Measurements from ENCODE around the gene SRSF9. TPM values are rescaled to one million over a fixed set of nuclear protein-coding genes. Genes with fewer than 3 reads are reported as not detected.

SRSF9 gene
- total and polyA plus RNA-seq, 12 donors = 25.4 to 54.7 (median 32.0) TPM

DNA sequence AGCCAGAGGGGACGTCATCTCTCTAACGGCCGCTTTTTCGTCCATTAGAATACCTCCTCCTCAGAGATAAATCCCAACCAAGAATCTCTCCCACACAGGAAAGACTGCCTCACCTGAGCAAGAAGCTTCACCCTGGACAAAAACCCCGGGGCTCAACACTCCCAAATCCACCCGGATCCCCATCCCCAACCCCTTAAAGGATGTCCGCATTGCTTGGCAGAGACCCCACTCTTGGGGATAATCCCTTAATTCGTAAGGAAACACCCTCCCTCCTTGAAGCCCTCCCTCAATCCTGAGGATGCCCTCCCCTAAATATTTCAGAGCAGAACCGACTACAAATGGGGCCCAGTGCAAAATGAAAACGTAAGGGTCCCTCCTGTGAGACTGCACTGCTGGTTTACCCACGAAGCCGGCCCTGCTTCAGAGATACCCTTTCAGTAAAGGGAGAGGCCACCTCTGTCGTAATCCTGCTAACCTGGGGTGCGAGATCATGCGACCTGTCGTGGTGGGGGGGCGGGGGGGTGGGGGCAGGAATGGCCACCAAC lies 25.7 kb upstream of the SRSF9 start:
- Histone ChIP-seq H3K4me1 (peaks cover 6 to 38% (median 28%) of the 10 kb centered on the region in 9 donors), H3K27me3 (no peaks in the 10 kb centered on the region), H3K27ac (peak overlapping the region in 9 of 10 donors; percentile 84 to 97 (median 93)), H3K4me3 (peak overlapping the region; percentile 32 to 99 (median 95)), H3K36me3 (peaks cover 0 to 39% (median 11%) of the 10 kb centered on the region in 9 donors), H3K9me3 (no peaks in the 10 kb centered on the region)
- intact Hi-C loops (cut with DNase I) = loop anchor here in 1 of 10 donors (5.0 kb wide), 2 partner anchors 42 to 217 kb away; partner anchors contain the start of gene UNC119B
- ATAC-seq = peak in 1 of 8 donors; percentile 0
- WGBS, 2 donors = 23 to 24% methylated on average over 17 of the region's 17 CpGs
- DNase-seq = no peak
- TF ChIP-seq, protein P1, sequence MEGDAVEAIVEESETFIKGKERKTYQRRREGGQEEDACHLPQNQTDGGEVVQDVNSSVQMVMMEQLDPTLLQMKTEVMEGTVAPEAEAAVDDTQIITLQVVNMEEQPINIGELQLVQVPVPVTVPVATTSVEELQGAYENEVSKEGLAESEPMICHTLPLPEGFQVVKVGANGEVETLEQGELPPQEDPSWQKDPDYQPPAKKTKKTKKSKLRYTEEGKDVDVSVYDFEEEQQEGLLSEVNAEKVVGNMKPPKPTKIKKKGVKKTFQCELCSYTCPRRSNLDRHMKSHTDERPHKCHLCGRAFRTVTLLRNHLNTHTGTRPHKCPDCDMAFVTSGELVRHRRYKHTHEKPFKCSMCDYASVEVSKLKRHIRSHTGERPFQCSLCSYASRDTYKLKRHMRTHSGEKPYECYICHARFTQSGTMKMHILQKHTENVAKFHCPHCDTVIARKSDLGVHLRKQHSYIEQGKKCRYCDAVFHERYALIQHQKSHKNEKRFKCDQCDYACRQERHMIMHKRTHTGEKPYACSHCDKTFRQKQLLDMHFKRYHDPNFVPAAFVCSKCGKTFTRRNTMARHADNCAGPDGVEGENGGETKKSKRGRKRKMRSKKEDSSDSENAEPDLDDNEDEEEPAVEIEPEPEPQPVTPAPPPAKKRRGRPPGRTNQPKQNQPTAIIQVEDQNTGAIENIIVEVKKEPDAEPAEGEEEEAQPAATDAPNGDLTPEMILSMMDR (IDR thresholded peaks at IDR 0.05) = no peak

DNA sequence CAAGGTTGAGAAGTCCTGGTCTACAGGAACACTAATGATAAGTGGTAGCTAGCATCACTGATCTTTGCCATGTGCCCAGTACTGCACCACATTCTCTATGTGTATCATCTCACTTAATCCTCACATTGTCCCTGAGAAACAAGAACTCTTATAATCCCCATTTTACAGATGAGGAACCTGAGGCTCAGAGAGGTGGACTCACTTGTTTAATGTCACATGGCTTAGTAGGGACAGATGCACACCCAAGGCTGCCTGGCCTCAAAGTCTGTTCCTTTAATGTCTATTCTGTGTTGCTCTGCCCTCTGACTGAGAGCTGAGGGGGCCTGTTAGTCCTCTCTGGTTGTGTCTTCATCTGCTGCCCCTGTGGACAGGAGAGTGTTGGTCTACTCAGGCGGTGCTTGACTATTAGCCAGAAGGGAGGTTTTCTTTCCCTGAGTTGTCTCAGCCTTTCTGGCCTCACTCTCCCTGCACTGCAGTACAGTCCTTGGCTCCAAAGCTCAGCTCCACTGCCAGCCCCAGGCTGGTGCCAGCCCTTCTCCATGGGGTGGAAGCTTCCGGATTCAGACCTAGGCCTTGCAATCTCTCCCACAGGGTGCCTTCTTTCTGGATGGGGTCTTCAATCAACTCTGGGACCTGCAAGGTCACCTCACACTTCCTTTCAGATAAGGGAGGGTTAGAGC lies 21.4 kb upstream of the SRSF9 start:
- DNase-seq = peak in 1 of 2 donors; percentile 45
- TF ChIP-seq, protein P1 (IDR thresholded peaks at IDR 0.05) = no peak
- Histone ChIP-seq H3K27ac (peak overlapping the region in 3 of 10 donors; percentile 12 to 44 (median 40)), H3K9me3 (no peaks in the 10 kb centered on the region), H3K36me3 (peaks cover 0 to 12% (median 0%) of the 10 kb centered on the region in 9 donors), H3K4me3 (no peak overlapping the region), H3K4me1 (peaks cover 0 to 12% (median 9%) of the 10 kb centered on the region in 9 donors), H3K27me3 (no peaks in the 10 kb centered on the region)
- WGBS, 2 donors = 74 to 81% methylated on average over 2 of the region's 2 CpGs
- peak in 2 of 8 donors; percentile 8 to 43 for ATAC-seq
- intact Hi-C loops (cut with DNase I) = no loop called here

DNA sequence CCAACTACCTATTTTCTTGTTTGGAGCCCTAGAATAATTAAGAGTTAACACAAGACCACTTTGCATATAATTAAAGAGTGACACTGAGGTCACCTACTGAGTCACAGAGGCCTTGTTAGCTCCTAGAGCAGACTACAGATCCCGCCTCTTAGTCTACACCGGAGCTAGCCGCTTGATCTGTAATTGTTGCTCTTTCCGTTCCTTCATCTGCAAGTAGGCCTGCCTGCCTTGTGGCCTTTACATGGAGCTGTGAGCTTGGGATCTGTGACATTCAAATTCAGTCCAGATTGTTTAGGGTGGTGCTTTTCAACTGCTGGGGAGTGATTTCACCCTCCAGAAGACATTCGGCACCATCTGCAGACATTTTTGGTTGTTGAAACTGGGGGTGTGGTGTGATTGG lies 20.8 kb upstream of the SRSF9 start:
- Histone ChIP-seq H3K27me3 (no peaks in the 10 kb centered on the region), H3K4me3 (no peak overlapping the region), H3K4me1 (peaks cover 0 to 9% (median 6%) of the 10 kb centered on the region in 9 donors), H3K27ac (no peak overlapping the region), H3K9me3 (no peaks in the 10 kb centered on the region), H3K36me3 (peaks cover 0 to 12% (median 0%) of the 10 kb centered on the region in 9 donors)
- ATAC-seq (no peak), DNase-seq (no peak)
- 96 to 97% methylated on average over 5 of the region's 5 CpGs for WGBS, 2 donors
- intact Hi-C loops (cut with DNase I) = no loop called here
- TF ChIP-seq, protein P1 (IDR thresholded peaks at IDR 0.05) = no peak

DNA sequence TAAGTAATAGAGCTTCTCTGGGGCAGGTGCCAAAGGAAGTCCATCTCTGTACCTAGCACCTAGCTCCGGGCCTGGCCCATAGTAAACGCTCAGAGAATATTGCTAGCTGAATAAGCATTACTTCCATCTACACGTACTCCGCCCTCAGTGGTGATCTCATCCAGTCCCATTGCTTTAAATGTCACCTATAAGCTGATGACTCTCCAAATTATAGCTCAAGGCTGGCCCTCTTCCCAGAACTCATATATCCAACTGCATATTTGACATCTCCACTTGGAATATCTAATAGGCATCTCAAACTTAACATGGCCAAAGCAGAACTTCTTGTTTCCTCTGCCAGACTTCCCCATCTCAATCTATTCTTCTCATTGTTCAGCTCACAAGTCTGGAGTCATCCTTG lies 19.5 kb upstream of the SRSF9 start:
- peaks cover 0 to 5% (median 0%) of the 10 kb centered on the region in 9 donors for H3K4me1 ChIP-seq
- no peak overlapping the region for H3K4me3 ChIP-seq
- WGBS, 2 donors = 89 to 93% methylated on average over 4 of the region's 4 CpGs
- ATAC-seq (no peak), DNase-seq (no peak)
- H3K27ac ChIP-seq = no peak overlapping the region
- peaks cover 0 to 12% (median 0%) of the 10 kb centered on the region in 9 donors for H3K36me3 ChIP-seq
- TF ChIP-seq, protein P1 (IDR thresholded peaks at IDR 0.05) = no peak
- no peaks in the 10 kb centered on the region for H3K9me3 ChIP-seq
- intact Hi-C loops (cut with DNase I) = no loop called here
- no peaks in the 10 kb centered on the region for H3K27me3 ChIP-seq

All from heart right ventricle (tissue), 16 donors.